Measurements from ENCODE around the gene HOXC4. TPM values are rescaled to one million over a fixed set of nuclear protein-coding genes. Genes with fewer than 3 reads are reported as not detected.

The HOXC4 gene
- total RNA-seq, 1 experiment from 2014 or later: 4.1 TPM

DNA sequence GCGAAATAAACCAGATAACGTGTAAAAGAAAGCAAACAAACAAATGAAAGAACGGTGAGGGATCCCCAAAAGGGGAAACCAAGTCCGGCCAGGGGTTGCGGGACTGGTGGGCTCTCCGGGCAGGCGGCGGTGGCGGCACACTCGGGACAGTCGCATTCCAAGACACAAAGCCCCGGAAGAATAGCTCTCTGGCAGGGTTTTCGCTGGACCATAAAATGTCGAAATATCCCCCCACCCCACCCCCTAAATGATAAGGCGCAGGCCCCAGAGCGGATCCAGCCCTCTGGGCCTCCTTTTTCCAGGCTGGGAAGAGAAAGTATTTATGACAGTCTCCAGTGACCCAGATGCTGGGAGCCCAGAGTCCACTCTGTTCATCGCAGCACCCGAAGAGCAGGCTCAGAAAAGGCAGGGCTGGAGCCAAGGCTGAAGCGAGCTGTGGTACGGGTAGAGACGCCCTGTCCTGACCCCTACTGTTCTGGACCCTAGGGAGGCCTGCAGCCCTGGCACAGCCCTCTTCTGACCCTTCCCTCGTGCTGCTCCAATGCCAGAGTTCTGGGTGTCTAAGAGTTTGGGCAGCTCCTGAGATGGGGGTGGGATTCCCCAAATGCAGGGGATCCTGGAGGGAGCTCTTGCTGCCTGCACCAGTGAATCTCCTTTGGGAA, 46.9 kb upstream of the HOXC4 start:
- no TSS peak for BruUV-seq (replicated peaks)
- H3K4me1 Mint-ChIP-seq (ENCODE audit: low read depth, unreplicated experiment): peaks cover 16% of the 10 kb centered on the region
- H3K36me3 Mint-ChIP-seq (ENCODE audit: insufficient read depth, unreplicated experiment): peaks cover 6% of the 10 kb centered on the region
- TF ChIP-seq, protein P1, sequence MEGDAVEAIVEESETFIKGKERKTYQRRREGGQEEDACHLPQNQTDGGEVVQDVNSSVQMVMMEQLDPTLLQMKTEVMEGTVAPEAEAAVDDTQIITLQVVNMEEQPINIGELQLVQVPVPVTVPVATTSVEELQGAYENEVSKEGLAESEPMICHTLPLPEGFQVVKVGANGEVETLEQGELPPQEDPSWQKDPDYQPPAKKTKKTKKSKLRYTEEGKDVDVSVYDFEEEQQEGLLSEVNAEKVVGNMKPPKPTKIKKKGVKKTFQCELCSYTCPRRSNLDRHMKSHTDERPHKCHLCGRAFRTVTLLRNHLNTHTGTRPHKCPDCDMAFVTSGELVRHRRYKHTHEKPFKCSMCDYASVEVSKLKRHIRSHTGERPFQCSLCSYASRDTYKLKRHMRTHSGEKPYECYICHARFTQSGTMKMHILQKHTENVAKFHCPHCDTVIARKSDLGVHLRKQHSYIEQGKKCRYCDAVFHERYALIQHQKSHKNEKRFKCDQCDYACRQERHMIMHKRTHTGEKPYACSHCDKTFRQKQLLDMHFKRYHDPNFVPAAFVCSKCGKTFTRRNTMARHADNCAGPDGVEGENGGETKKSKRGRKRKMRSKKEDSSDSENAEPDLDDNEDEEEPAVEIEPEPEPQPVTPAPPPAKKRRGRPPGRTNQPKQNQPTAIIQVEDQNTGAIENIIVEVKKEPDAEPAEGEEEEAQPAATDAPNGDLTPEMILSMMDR (IDR thresholded peaks at IDR 0.05; ENCODE audit: insufficient read depth in 1 of 2, low read depth in 1 of 2, low read length in 1 of 2, severe bottlenecking in 1 of 2, unreplicated experiment in 1 of 2): peak in 1 of 2 experiments; percentile 2
- peak overlapping the region; percentile 58 for H3K27ac Mint-ChIP-seq (ENCODE audit: unreplicated experiment)
- Histone ChIP-seq H3K27me3 (replicated peaks; ENCODE audit: control insufficient read depth, insufficient read depth, low read length) (no peaks in the 10 kb centered on the region), H3K36me3 (ENCODE audit: control insufficient read depth, insufficient read depth, low read length) (no peaks in the 10 kb centered on the region), H3K4me3 (ENCODE audit: low read depth, low read length) (peak overlapping the region; percentile 53), H3K9me3 (no peaks in the 10 kb centered on the region), H3K4me1 (peaks cover 47% of the 10 kb centered on the region)
- no peaks in the 10 kb centered on the region for H3K27me3 Mint-ChIP-seq (ENCODE audit: insufficient read depth, unreplicated experiment)
- intact Hi-C loops (cut with micrococcal nuclease; ENCODE audit: unreplicated experiment): loop anchor here (1.0 kb wide), 7 partner anchors 22 to 209 kb away; partner anchors contain the start of gene HOXC6
- CTCF ChIA-PET: interaction anchor here (0.6 to 5.3 kb wide), 21 partner anchors 10 to 381 kb away, joined by 3 to 84 read pairs (median 8); partner anchors contain the start of genes ATF7, HOXC10, HOXC5 and HOXC6
- DNase-seq: peak; percentile 74 to 84
- POLR2A ChIA-PET: interaction anchor here (0.5 to 2.1 kb wide), 8 partner anchors 10 to 826 kb away, joined by 3 to 27 read pairs (median 7); partner anchors contain the start of genes CSAD, HOXC5 and ZNF740
- H3K4me3 Mint-ChIP-seq (ENCODE audit: unreplicated experiment): peak overlapping the region; percentile 87
- no peaks in the 10 kb centered on the region for H3K9me3 Mint-ChIP-seq (ENCODE audit: unreplicated experiment)

DNA sequence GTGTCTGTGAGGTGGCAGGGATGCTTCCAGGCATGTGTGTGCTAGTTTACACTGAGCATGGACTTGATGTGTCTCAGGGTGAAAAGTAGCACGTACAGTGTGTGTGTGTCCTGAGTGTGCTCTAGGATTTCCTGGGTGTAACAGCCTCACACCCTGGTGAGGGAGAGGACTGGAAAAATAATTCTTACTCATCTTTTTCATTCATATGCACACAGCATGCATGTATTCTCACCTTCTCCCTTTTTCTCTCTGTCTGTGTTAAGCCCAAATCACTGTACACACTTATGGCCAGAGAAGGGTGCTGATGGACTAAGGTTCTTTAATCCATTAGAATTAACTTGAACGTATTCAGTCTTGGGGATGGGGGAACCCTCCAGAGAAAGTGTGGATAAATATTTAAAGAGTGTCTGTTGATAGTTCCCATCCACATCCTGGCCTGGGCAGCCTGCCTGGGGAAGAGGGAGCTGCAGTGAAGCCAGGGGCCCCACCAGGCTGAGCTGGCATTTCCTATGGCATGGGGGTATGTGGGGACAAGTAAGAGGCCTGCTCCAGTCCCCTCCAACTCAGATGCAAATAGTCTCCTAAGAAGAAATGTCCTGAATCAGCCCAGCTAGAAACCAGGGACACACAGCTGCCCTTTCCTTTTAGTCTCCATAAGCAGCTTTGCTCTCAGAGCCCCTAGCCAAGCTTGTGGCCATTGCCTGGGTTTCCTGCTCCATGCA, 45.9 kb upstream of the HOXC4 start:
- peaks cover 21% of the 10 kb centered on the region for H3K4me1 Mint-ChIP-seq (ENCODE audit: low read depth, unreplicated experiment)
- H3K9me3 Mint-ChIP-seq (ENCODE audit: unreplicated experiment): no peaks in the 10 kb centered on the region
- DNase-seq: no peak
- H3K4me3 Mint-ChIP-seq (ENCODE audit: unreplicated experiment): peak overlapping the region; percentile 87
- Histone ChIP-seq H3K27me3 (replicated peaks; ENCODE audit: control insufficient read depth, insufficient read depth, low read length) (no peaks in the 10 kb centered on the region), H3K36me3 (ENCODE audit: control insufficient read depth, insufficient read depth, low read length) (no peaks in the 10 kb centered on the region), H3K4me3 (ENCODE audit: low read depth, low read length) (no peak overlapping the region), H3K9me3 (no peaks in the 10 kb centered on the region), H3K4me1 (peaks cover 48% of the 10 kb centered on the region)
- CTCF ChIA-PET: interaction anchor here (0.8 to 5.3 kb wide), 12 partner anchors 9 to 283 kb away, joined by 3 to 84 read pairs (median 6); partner anchors contain the start of genes HOXC6 and SMUG1
- no peaks in the 10 kb centered on the region for H3K27me3 Mint-ChIP-seq (ENCODE audit: insufficient read depth, unreplicated experiment)
- POLR2A ChIA-PET: interaction anchor here (1.0 to 2.1 kb wide), 3 partner anchors 9 to 184 kb away, joined by 10 to 25 read pairs (median 22); no protein-coding TSS in a partner anchor
- TF ChIP-seq, protein P1 (IDR thresholded peaks at IDR 0.05; ENCODE audit: insufficient read depth in 1 of 2, low read depth in 1 of 2, low read length in 1 of 2, severe bottlenecking in 1 of 2, unreplicated experiment in 1 of 2): no peak
- no TSS peak for BruUV-seq (replicated peaks)
- H3K36me3 Mint-ChIP-seq (ENCODE audit: insufficient read depth, unreplicated experiment): peaks cover 6% of the 10 kb centered on the region
- no peak overlapping the region for H3K27ac Mint-ChIP-seq (ENCODE audit: unreplicated experiment)
- intact Hi-C loops (cut with micrococcal nuclease; ENCODE audit: unreplicated experiment): no loop called here

DNA sequence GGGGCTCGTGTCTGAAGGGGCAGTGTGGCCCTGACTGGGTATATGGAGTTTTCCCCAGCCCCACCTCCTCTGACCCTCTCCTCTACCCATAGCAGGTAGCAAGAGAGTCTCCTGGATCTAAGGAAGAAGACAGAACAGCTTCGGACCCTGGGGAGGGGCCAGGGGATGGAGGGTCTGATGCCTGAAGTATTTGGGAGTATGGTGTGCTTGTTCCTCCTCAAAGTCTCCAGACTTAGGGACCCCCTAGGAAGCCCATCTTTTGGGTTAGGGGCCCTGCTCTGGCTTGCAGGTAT, 45.4 kb upstream of the HOXC4 start:
- no peak overlapping the region for H3K4me3 ChIP-seq (ENCODE audit: low read depth, low read length)
- no peaks in the 10 kb centered on the region for H3K9me3 ChIP-seq
- H3K4me1 ChIP-seq: peaks cover 53% of the 10 kb centered on the region
- H3K27me3 ChIP-seq (replicated peaks; ENCODE audit: control insufficient read depth, insufficient read depth, low read length): no peaks in the 10 kb centered on the region
- peaks cover 6% of the 10 kb centered on the region for H3K36me3 Mint-ChIP-seq (ENCODE audit: insufficient read depth, unreplicated experiment)
- H3K36me3 ChIP-seq (ENCODE audit: control insufficient read depth, insufficient read depth, low read length): no peaks in the 10 kb centered on the region; the same call in 1 of the 2 replicates
- TF ChIP-seq, protein P1 (IDR thresholded peaks at IDR 0.05; ENCODE audit: insufficient read depth in 1 of 2, low read depth in 1 of 2, low read length in 1 of 2, severe bottlenecking in 1 of 2, unreplicated experiment in 1 of 2): no peak
- no peaks in the 10 kb centered on the region for H3K27me3 Mint-ChIP-seq (ENCODE audit: insufficient read depth, unreplicated experiment)
- ChIA-PET POLR2A (interaction anchor here (1.0 to 1.8 kb wide), 2 partner anchors 9 to 272 kb away, joined by 3 to 22 read pairs; partner anchors contain the start of genes CBX5 and HNRNPA1), CTCF (interaction anchor here (1.0 to 5.3 kb wide), 10 partner anchors 8 to 283 kb away, joined by 3 to 84 read pairs (median 8); partner anchors contain the start of genes HOXC6 and HOXC9)
- no peak for DNase-seq
- H3K9me3 Mint-ChIP-seq (ENCODE audit: unreplicated experiment): no peaks in the 10 kb centered on the region
- H3K4me1 Mint-ChIP-seq (ENCODE audit: low read depth, unreplicated experiment): peaks cover 26% of the 10 kb centered on the region
- H3K4me3 Mint-ChIP-seq (ENCODE audit: unreplicated experiment): peak overlapping the region; percentile 60
- no peak overlapping the region for H3K27ac Mint-ChIP-seq (ENCODE audit: unreplicated experiment)
- intact Hi-C loops (cut with micrococcal nuclease; ENCODE audit: unreplicated experiment): no loop called here
- no TSS peak for BruUV-seq (replicated peaks)
